AG09309 (cell line): ENCODE measurements around the gene WNT9B.
"Not testable (repeated sequence)": the region's sequence is repeated elsewhere in the genome, so short reads cannot be mapped to it uniquely, and the experiment has no call there.

Experiments
- DNase-seq: peaks from one replicate; pipeline ENCODE4 v3.0.0-alpha.2; 2010; ENCODE audit warnings: low read depth
- H3K4me3 ChIP-seq: 2 replicates; pipeline ENCODE4 v1.5.1; 2011; ENCODE audit warnings: mild to moderate bottlenecking, low read depth, low read length, moderate library complexity; ENCODE audit not compliant: control insufficient read depth
- TF ChIP-seq, protein P1 (sequence below): IDR thresholded peaks from 2 replicates; pipeline ENCODE4 v1.5.1; 2011; ENCODE audit warnings: mild to moderate bottlenecking, low read depth, low read length, inconsistent platforms; ENCODE audit not compliant: insufficient read depth, control insufficient read depth; ENCODE audit errors: missing control alignments

Gene WNT9B

DNA sequence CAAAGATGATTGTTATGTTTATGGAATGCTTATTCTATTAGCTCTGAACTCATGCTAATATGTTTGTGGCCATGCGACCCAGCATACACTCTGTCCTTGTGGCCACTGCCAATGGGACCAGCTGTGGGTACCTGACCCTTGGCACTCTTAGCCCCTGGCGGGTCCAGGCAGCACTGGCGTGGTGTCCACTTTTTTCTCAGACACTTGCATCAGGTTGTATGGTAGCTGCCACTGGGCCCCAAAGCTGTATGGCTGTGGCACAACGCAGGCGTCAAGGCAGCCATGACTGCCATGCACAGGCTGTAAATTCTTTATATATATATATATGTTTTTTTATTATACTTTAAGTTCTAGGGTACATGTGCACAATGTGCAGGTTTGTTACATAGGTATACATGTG, 12.2 kb upstream of the WNT9B start:
- TF ChIP-seq, protein P1, sequence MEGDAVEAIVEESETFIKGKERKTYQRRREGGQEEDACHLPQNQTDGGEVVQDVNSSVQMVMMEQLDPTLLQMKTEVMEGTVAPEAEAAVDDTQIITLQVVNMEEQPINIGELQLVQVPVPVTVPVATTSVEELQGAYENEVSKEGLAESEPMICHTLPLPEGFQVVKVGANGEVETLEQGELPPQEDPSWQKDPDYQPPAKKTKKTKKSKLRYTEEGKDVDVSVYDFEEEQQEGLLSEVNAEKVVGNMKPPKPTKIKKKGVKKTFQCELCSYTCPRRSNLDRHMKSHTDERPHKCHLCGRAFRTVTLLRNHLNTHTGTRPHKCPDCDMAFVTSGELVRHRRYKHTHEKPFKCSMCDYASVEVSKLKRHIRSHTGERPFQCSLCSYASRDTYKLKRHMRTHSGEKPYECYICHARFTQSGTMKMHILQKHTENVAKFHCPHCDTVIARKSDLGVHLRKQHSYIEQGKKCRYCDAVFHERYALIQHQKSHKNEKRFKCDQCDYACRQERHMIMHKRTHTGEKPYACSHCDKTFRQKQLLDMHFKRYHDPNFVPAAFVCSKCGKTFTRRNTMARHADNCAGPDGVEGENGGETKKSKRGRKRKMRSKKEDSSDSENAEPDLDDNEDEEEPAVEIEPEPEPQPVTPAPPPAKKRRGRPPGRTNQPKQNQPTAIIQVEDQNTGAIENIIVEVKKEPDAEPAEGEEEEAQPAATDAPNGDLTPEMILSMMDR = no peak
- no peak overlapping the region for H3K4me3 ChIP-seq
- no peak for DNase-seq

DNA sequence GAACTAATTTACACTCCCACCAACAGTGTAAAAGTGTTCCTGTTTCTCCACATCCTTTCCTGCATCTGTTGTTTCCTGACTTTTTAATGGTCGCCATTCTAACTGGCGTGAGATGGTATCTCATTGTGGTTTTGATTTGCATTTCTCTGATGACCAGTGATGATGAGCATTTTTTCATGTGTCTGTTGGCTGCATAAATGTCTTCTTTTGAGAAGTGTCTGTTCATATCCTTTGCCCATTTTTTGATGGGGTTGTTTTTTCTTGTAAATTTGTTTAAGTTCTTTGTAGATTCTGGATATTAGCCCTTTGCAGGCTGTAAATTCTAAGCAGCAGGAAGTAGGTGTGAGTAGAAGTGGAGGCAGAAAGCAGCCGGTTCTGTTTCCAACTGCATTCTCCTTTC, 10.8 kb upstream of the WNT9B start:
- not testable (repeated sequence) for H3K4me3 ChIP-seq, DNase-seq

DNA sequence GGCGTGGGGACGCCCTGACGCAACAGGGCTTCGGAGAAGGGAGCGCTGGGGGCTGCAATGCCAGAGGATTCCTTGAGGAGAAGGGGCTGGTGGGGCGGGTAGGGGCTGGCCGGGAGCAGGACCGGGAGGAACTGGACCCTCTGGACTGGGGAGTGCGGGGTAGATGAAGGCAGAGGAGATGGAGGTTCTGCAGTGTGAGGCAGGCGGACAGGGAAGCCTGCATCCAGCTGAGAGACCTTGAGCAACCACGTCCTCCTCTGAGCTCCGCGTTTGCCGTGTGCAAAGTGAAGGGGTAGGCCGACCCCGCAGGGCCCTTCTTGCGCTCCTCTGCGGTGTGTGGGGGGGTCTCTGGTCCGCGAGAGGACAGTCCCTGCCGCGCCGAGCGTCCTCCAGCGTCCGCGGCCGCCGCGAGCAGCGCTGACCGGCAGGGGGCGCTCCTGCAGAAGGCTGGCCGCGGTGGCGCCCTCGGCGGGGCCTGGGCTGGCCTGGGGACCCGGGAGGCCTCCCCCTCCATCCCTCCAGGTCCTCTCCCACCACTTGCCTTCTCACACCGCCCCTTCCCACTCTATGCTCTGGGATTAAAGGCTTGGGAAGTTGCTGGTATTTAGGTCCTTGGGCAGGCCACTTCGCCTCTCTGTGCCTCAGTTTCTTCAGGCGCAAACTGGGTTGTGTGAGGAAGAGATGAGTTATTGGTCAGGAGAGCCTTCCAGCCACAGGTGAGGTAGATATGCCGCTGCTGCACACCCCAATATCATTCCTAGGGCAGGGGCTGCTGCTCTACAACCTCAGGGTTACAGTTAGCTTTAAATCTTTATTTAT, 9.6 kb upstream of the WNT9B start:
- peak overlapping the region; percentile 31 for H3K4me3 ChIP-seq
- no peak for DNase-seq
- TF ChIP-seq, protein P1 = peak; percentile 54

DNA sequence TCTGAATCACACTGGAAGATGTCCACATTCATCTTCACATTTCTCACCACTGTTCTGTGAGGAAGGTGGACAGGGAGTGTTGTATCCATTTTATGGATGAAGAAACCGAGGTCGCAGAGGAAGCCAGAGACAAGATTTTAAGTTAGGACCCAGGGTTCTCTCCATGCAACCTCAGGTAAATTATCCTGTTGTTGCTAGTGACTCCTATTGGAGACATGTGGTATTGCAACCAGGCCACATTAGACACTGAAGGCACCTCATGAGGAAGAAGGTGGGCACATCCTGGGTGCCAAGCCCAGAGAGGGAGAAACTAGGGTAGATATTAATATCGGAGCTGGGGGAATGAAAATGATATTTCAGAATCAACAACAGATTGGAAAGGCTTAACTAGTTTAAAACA, 8.5 kb upstream of the WNT9B start:
- DNase-seq = no peak
- H3K4me3 ChIP-seq = no peak overlapping the region
- TF ChIP-seq, protein P1 = peak; percentile 55

DNA sequence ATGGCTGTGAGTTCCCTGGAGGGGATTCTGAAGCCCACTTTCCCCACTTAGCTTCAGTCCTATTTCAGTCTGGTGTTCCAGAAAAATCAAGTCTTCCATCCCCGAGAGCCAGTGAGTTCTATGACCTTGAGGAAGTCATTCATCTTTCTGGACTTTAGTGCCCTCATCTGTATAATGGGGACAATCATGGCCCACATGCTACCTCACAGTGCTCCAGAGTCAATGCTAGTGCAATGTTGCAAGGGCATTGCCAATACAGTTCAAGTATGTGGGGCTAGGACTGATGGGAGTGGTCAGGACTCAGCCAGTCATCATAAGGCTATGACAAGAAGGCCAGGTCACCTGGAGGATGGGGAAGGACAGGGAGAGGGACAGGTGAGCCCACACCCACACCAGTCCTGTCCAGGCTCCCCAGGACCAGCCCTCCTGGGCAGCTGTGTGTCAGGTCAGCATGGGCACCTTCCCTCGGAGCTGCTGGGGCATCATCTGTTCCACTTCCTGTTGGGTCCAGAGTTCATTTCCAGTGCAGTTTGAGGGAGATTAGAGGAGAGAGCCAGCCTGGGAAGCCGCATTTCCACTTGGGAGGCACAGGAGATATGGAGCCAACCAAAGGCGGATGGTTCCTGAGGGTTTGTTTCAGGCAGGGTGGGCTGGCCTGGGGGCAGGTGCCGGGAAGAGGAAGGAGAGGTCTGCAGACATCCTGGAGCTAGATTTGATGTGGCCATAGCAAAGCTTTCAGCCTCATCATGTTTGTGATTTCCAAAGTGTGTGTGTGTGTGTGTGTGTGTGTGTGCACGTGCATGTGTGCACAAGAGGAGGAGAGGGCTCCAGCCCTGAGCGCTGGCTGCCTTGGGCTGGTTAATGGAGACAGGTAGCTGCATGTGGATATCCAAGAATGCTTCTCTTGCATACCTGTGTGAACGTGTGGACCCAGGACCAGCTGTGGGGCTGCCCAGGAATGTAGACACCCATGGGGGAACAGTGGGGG, 3.9 kb upstream of the WNT9B start:
- no peak overlapping the region for H3K4me3 ChIP-seq
- TF ChIP-seq, protein P1 = no peak
- no peak for DNase-seq

DNA sequence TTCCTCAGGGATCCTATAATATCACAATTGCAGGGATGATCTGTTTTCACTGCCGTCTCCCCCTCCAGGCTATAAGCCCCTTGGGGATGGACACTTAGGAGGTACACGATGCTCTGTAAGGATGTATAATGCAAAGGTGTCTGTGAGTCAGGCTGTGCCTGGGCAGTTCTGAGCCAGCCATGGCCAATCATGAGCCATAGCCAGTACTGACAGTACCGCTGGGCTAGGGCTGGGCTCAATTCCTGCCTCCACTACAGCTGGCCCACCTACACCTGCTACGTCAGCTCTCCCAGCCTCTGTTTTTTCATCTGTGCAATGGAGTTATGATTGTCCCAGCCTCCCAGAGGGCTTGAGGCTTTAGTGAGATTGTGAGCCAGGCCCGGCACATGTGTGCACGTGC, 2.8 kb upstream of the WNT9B start:
- no peak overlapping the region for H3K4me3 ChIP-seq
- TF ChIP-seq, protein P1 = no peak
- DNase-seq = no peak

DNA sequence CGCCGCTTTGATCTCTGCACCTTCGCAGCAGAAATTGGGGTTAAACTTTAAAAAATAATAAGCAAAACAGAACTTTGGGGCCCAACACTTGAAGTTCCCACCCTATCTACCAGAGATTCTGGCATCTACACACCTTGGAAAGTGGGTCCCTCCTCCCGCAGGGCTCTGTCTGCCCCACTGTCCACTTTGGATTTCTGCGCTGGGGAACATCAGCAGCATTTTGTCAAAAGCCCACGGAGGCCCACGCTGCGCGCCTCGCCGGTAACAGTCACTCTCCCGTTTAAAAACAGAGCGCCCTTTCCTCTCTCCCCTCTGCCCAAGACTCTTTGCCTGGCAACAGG, 725 bp upstream of the WNT9B start:
- TF ChIP-seq, protein P1 = no peak
- DNase-seq = no peak
- H3K4me3 ChIP-seq = no peak overlapping the region
